NCI-H526 (cell line): Measurements from ENCODE around the gene XAGE3.
"Not testable (repeated sequence)": the region's sequence is repeated elsewhere in the genome, so short reads cannot be mapped to it uniquely, and the experiment has no call there.

Source experiments
- DNase-seq, 2 experiments: peaks; one replicate each; lab custom pipeline; 2025; lab: John Stamatoyannopoulos, UW

Gene XAGE3

GRCh38 chrX:52867610-52868348, at the start of gene XAGE3:
TSS of gene XAGE3 (minus strand) at chrX:52868083. CDS start at chrX:52867133, 950 bp downstream.
- DNase-seq, result no peak

DNA sequence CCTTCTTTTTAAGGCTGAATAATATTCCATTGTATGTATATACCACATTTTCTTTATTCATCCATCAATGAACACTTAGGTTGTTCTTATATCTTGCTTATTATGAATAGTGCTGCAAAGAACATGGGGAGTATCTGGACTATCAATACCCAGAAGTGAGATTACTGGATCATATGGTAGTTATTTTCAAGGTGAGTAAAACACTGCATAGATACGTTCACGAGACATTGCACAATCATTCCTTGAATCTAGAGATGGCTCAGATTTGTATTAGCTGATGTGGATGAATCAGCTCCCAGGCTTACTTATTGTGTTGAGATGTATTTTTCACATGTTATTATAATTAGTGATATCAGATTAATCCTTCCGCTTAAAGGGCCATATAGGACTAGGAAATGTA, 46.8 kb upstream of the XAGE3 start:
- not testable (repeated sequence) for DNase-seq

- not testable (repeated sequence) for DNase-seq
Measured at GRCh38 chrX:52913681-52914080, 45.8 kb upstream of the XAGE3 start.

DNA sequence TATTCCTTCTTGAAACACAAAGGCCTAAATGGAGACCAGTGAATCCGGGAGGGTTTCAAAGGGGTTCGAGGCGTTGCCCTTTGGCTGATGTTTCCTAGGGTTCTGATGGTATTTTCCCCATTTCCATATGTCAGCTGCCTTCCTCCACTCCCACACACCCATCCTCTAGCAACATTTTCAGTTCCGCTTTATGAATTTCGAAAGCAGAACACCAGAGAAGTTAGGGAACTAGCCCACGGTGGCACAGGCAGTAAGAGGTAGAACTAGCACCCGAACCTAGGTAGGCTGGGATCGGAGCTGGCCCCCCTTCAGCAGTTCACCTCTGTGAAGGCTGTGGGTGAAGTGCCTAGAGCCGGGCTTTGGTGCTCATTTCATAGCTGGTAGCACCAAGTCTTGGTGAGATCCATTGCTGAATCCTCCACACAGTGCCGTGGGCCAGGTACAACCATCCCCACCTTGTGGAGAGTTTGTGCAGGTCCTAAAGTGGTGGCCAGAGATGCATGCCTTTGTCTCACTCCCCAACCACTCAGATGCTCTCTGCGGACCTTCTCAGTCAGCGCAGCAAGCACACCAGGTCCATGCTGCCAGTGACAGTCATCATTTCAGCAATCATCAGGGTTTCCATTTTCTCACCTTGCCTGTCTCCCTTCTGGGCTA, 41.6 kb upstream of the XAGE3 start:
- DNase-seq, result not testable (repeated sequence)

DNA sequence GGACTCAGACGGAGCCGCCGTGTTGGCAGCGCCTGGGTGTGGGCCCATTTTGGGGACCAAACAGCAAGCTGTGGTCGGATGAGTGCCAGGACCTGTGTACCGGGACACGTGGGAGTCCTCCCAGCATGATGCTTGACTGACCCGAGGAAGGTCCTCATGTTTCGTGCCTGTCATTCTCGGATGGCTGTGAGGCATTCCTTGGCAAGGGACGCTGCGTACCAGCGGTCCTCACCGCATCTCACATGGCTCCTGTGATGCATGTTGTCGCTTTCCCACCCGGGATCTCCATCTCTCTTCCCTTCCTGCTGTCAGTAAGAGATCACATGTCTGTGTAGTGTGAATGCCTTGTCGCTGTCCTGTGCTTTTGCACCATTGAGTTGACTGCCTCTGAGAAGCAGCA, 40.0 kb upstream of the XAGE3 start:
- DNase-seq, result not testable (repeated sequence)

GRCh38 chrX:52907137-52907536, 39.3 kb upstream of the XAGE3 start:
- not testable (repeated sequence) for DNase-seq

- not testable (repeated sequence) for DNase-seq
Measured at GRCh38 chrX:52906072-52906471, 38.2 kb upstream of the XAGE3 start.

DNA sequence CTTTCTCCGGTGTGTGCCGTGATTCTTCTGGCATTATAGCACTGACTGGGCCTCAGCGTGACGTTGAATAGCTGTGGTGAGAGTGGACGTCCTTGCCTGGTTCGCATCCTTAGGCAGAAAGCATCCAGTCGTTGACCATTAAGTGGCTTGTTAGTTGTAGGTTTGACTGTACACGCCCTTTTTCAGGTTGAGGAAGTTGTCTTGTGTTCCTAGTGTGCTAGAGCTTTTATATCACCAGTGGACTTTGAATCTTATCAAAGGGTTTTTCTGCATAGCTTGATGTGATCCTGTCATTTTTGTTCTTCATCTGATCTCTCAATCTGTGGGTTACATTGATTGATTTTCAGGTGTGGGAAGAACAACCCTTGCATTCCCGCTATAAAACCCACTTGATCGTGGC, 37.6 kb upstream of the XAGE3 start:
- not testable (repeated sequence) for DNase-seq

DNA sequence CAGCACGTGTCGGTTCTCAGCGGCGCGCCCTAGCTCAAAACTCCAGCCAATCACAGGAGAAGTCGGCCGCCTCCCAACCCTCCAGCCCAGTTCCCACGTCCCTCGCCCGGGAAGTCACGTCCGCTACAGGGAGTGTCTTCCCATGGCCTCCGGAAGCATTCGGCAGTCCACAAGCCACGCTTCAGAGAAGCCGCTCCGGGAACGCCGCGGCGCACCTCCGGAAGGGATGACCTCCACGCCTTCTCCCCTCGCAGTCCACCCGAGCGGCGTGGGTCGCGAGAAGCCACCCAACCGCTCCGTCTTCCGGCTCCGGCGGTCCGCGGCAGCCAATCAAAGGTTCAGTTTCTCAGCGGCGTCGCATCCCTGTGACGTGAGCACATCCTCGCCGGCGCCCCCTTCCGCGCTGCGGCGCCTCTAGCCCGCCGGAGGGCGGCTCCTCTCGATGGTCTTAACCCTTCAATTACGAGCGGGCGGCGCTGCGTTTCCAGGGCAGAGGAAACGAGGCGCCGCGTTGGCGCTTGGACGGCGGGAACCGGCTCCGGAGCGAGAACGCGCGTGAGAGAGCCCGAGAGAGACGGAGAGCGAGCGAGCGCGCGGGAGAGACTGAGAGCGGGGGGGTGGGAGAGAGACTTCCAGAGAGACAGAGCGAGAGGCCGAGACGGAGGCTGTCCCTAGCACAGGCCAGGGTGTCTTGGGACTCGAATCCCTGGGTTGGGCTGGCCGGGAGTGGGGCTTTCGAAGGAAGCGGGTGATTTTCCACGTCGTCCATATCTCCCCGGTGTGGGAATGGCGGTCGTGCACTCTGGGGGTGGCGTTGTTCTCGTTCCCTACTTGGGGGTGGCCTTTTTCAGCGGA, 29.2 kb upstream of the XAGE3 start, which contains the start of gene FAM156B:
Gene FAM156B (plus strand): TSS at position 476 of the 855 bp plus-strand sequence. CDS start 9,896 bp downstream, outside the sequence.
- not testable (repeated sequence) for DNase-seq

GRCh38 chrX:52896438-52896837, 28.6 kb upstream of the XAGE3 start:
- not testable (repeated sequence) for DNase-seq

GRCh38 chrX:52888090-52888489, 20.2 kb upstream of the XAGE3 start:
- not testable (repeated sequence) for DNase-seq

GRCh38 chrX:52887459-52887858, 19.6 kb upstream of the XAGE3 start:
- DNase-seq, result not testable (repeated sequence)

DNA sequence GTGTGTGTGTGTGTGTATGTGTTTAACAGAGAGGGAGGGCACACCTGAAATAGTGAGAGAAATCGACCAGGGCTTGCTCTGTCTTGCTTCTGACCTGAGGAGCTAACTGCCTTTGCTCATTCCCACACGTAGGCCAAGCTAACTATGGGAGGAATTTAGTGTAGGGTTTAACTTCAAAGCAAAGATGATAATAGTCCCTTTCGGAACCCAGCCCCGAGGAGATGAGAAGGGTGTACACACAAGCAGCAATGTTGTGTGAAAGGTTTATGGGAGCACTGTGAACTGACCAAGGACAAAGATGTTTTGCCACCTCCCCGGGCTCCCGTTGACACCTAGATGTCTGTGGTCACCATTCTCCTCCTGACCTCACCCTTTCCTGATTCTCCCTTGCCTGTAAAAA, 8.5 kb upstream of the XAGE3 start:
- not testable (repeated sequence) for DNase-seq

DNA sequence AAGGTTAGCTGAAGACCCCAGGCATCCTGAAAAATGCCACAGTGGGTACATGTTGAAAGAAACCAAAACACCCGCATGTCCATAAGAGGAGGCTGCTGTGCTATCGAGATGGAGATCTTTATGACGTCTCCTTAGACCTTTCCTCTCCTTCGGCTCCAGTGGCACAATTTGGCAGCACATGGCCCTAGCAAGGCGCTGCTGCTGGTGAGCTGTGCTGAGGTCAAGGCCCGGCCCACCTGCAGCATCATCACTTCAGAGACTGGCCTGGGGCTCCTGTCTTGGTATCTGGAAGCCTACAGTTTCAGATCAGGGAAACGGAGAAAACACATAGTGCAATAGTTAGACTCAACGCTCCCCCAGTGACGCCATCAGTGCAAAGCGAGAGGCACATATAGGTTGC, 7.6 kb upstream of the XAGE3 start:
- DNase-seq, result not testable (repeated sequence)

DNA sequence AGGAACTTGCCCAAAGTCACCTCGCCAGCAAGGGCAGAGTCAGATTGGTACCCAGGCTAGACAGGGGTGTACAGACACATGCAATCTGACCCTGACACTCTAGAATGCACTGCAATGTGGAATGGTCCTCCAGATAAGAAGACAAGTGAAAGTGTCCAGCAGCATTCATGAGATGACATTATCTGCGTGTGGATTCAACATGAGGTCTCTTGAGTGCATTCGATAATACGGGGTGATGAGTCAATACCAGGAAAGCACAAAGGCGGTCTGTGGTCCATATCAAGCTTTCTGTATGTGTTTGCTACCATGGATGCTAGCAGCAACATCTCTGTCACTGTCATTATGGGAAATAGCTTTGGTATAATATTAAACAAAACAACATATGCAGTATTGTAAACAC, 6.8 kb upstream of the XAGE3 start:
- no peak for DNase-seq

- DNase-seq, result not testable (repeated sequence)
Measured at GRCh38 chrX:52873825-52874224, 5.9 kb upstream of the XAGE3 start.

- DNase-seq, result no peak
Measured at GRCh38 chrX:52870046-52870445, 2.2 kb upstream of the XAGE3 start.

DNA sequence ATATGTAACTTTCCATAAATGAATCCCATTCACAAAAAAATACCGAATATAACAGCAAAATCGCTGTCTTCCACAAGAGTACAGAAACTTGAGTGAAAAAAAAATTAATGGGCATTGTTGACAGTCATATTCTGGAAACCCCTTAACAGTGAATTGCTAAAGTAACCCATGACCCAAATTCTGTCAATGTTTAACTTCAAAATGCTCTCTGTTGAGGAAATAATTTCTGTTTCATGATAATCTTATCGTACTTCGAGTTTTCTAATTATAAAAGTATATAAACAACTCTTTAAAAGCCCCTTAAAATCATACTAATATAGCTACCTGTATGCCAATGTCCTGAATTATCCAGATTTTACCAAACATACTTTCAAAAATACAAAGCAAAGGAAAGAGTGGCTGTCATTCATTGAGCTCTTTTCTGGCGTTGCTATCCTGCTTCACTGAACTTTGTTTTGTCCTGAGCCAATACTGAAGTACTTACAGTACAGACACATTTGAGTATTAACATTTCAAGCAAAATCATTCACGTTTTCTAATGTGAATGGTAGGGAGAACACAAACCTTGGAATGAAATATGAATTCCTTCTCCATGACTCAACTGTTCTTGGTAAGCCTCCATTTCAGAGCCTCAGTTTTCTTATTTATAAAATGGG, 2.4 kb downstream of the XAGE3 start:
- no peak for DNase-seq

DNA sequence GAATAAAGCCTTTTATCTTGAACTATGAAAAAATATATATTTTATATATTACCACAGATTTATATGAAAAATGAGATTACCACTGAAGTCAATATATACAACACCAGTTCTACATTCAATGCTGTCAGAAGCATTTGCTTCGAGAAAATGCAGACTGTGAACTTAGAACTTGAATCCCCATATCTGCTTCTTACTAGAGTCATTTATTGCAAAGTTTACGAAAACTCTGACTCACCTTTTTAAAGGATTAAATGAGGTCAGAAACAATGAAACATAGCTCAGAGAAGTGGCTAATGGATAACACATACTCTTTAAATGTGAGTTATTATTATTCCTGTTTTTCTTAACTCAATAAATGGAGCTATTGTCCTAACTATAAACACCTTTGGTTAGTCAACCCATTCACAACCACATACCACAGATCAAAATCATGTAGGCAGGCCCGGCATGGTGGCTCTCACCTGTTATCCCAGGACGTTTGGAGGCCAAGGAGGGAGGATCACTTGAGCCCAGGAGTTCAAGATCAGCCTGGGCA, 10.8 kb downstream of the XAGE3 start:
- not testable (repeated sequence) for DNase-seq

DNA sequence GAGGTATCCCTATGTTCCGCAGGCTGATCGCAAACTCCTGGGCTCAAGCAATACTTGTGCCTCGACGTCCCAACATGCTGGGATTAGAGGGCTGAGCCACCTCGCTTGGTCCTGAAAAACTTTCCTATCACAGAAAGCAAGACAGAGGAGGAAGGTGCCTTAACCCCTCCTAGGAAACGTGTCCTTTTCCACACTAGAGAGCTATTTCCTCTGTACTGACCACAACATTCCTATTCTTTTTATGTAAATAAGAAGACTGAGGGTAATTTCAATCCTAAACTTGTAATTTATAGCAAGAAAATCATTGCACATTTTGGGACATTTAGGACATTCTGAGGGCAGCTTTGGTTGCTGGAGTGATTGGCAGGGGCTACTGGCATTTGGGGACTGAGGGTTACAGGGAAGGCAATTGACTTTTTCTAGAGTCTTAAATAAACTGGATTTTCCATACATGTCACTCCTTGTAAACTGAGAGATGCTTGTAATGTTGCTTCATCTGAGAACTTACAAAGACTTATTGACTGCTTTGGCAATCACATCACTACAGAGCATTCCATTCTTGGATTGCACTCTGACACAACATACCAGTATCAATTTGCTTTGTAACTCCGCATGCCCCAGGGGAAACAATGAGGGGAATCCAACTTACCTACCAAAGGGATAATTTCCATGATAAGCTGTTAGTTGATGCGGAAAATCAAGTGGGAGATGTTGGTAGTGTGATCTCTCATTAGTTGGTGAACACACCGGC, 15.6 kb downstream of the XAGE3 start:
- no peak for DNase-seq

GRCh38 chrX:52843619-52844018, 24.3 kb downstream of the XAGE3 start:
- DNase-seq, result not testable (repeated sequence)
